Endodermal cell (in vitro differentiated cells): ENCODE measurements around the gene RAB3GAP2. TPM values are rescaled to one million over a fixed set of nuclear protein-coding genes. Genes with fewer than 3 reads are reported as not detected.

Source experiments
- DNase-seq: peaks from one replicate; pipeline ENCODE4 v3.0.0-alpha.2; 2017
- H3K27ac ChIP-seq: 2 replicates; pipeline ENCODE4 v1.5.1; 2013; ENCODE audit warnings: mild to moderate bottlenecking, low read depth, low read length, moderate library complexity
- H3K27me3 ChIP-seq: 2 replicates; pipeline ENCODE4 v1.6.1; 2013; ENCODE audit warnings: mild to moderate bottlenecking, low read length, moderate library complexity; ENCODE audit not compliant: insufficient read depth, control insufficient read depth, poor library complexity, severe bottlenecking
- H3K36me3 ChIP-seq: 2 replicates; pipeline ENCODE4 v1.7.0; 2013; ENCODE audit warnings: mild to moderate bottlenecking, low read length, moderate library complexity; ENCODE audit not compliant: control insufficient read depth, insufficient read depth
- H3K4me1 ChIP-seq: one replicate; pipeline ENCODE4 v1.7.0; 2013; ENCODE audit warnings: low read length; ENCODE audit not compliant: control insufficient read depth, insufficient read depth
- H3K4me3 ChIP-seq: 2 replicates; pipeline ENCODE4 v1.5.1; 2013; ENCODE audit warnings: mild to moderate bottlenecking, low read length, moderate library complexity
- H3K9ac ChIP-seq: 2 replicates; pipeline ENCODE4 v1.6.1; 2013; ENCODE audit warnings: mild to moderate bottlenecking, low read length, moderate library complexity; ENCODE audit not compliant: poor library complexity, severe bottlenecking; ENCODE audit errors: extremely low read depth
- H3K9me3 ChIP-seq: 2 replicates; pipeline ENCODE4 v1.6.1; 2013; ENCODE audit warnings: mild to moderate bottlenecking, low read length, moderate library complexity; ENCODE audit not compliant: control insufficient read depth
- H3K27ac Mint-ChIP-seq: 2 replicates; pipeline ENCODE4 v1.8.0; 2020; ENCODE audit warnings: mixed read lengths
- H3K27me3 Mint-ChIP-seq: 2 replicates; pipeline ENCODE4 v1.8.0; 2021; ENCODE audit warnings: mild to moderate bottlenecking, mixed read lengths; ENCODE audit not compliant: insufficient read depth
- H3K36me3 Mint-ChIP-seq: 2 replicates; pipeline ENCODE4 v1.8.0; 2020; ENCODE audit warnings: low read depth, mixed read lengths
- H3K4me1 Mint-ChIP-seq: 2 replicates; pipeline ENCODE4 v1.8.0; 2020; ENCODE audit warnings: mixed read lengths
- H3K4me3 Mint-ChIP-seq: 2 replicates; pipeline ENCODE4 v1.8.0; 2020; ENCODE audit warnings: mild to moderate bottlenecking, moderate library complexity, mixed read lengths
- H3K9me3 Mint-ChIP-seq: 2 replicates; pipeline ENCODE4 v1.8.0; 2020; ENCODE audit warnings: mild to moderate bottlenecking, mixed read lengths
- WGBS, 2 experiments: methylation state at CpG; one replicate each; pipeline versions ENCODE4 v1.1.5 to v1.1.7; 2013; ENCODE audit warnings: missing lambda C conversion rate in 2 of 2, mixed read lengths in 1 of 2; ENCODE audit not compliant: insufficient coverage in 1 of 2, insufficient read length in 1 of 2; 5-methylcytosine and 5-hydroxymethylcytosine counted together
- total RNA-seq, 2 donors: library from RNA; stranded (reverse); fragmentation: NEBNext Ultra II Directional in 1 of 2; extraction: Animal tissue kit (Norgen Biotek cat#: 25700) in 1 of 2; gene quantifications; 2 replicates in 1 of 2; 3 replicates in 1 of 2; pipeline ENCODE4 v1.2.1, GENCODE V29; 2021
- TF ChIP-seq, protein P1 (sequence below): fragments of 200-600 bp; sonication (generic); conservative IDR thresholded peaks from 2 replicates; pipeline ENCODE4 v1.5.0; 2021; ENCODE audit warnings: antibody characterized with exemption, mild to moderate bottlenecking

RAB3GAP2 gene
- total RNA-seq, 2 donors from 2014 or later: 39.3 to 50.4 TPM

DNA sequence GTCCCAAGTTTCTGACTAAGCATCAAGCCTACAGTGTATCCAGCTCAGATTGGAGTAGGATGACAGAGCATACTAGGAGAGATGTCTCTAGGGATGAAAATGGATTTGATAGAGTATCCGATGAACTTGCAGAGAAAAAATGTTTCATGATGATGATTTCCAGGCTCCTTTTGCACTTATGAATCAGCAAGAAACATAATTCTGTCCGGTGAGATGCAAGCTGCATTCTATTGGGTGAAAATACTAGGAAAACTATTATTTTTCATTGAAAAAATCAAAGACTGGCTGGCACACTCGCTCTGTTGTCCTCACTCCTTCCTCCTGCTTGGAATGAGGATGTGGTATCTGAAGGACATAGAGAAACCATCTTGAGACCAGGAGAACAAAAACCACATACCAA lies 35.4 kb upstream of the RAB3GAP2 start:
- Mint-ChIP-seq H3K36me3 (no peaks in the 10 kb centered on the region), H3K4me1 (no peaks in the 10 kb centered on the region), H3K9me3 (peaks cover 4% of the 10 kb centered on the region), H3K27ac (no peak overlapping the region), H3K4me3 (no peak overlapping the region), H3K27me3 (no peaks in the 10 kb centered on the region)
- Histone ChIP-seq H3K27me3 (peaks cover under 1% of the 10 kb centered on the region), H3K9me3 (no peaks in the 10 kb centered on the region), H3K27ac (no peak overlapping the region), H3K4me3 (no peak overlapping the region), H3K9ac (no peak overlapping the region), H3K4me1 (no peaks in the 10 kb centered on the region), H3K36me3 (no peaks in the 10 kb centered on the region)
- TF ChIP-seq, protein P1, sequence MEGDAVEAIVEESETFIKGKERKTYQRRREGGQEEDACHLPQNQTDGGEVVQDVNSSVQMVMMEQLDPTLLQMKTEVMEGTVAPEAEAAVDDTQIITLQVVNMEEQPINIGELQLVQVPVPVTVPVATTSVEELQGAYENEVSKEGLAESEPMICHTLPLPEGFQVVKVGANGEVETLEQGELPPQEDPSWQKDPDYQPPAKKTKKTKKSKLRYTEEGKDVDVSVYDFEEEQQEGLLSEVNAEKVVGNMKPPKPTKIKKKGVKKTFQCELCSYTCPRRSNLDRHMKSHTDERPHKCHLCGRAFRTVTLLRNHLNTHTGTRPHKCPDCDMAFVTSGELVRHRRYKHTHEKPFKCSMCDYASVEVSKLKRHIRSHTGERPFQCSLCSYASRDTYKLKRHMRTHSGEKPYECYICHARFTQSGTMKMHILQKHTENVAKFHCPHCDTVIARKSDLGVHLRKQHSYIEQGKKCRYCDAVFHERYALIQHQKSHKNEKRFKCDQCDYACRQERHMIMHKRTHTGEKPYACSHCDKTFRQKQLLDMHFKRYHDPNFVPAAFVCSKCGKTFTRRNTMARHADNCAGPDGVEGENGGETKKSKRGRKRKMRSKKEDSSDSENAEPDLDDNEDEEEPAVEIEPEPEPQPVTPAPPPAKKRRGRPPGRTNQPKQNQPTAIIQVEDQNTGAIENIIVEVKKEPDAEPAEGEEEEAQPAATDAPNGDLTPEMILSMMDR: no peak
- DNase-seq: no peak
- 86 to 92% methylated on average over 1 to 3 of the region's 3 CpGs for WGBS, 2 experiments

DNA sequence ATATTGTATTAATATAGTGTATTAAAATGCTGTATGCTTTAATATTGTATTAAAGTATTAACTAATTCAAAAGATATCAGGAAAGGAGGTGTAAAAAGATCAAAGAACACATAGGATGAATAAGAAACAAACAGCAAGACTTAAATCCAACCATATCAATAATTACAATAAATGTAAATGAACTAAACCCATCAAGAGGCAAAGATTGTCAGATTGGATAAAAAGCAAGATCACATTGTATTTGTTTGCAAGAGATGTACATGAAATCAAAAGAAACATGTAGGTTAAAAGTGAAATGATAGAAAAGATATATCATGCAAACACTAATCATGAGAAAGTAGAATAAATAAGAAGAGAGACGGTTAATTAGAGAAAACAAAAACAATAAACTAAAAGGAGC lies 34.1 kb upstream of the RAB3GAP2 start:
- Histone ChIP-seq H3K27ac (no peak overlapping the region), H3K4me3 (no peak overlapping the region), H3K27me3 (no peaks in the 10 kb centered on the region), H3K9me3 (no peaks in the 10 kb centered on the region), H3K4me1 (no peaks in the 10 kb centered on the region), H3K36me3 (no peaks in the 10 kb centered on the region), H3K9ac (no peak overlapping the region)
- 88% methylated on average over 1 of the region's 1 CpG; no CpG with 5 or more reads in 1 of the 2 experiments for WGBS, 2 experiments
- Mint-ChIP-seq H3K27ac (no peak overlapping the region), H3K36me3 (no peaks in the 10 kb centered on the region), H3K4me1 (no peaks in the 10 kb centered on the region), H3K27me3 (no peaks in the 10 kb centered on the region), H3K9me3 (peaks cover 4% of the 10 kb centered on the region), H3K4me3 (no peak overlapping the region)
- no peak for DNase-seq
- TF ChIP-seq, protein P1: no peak

DNA sequence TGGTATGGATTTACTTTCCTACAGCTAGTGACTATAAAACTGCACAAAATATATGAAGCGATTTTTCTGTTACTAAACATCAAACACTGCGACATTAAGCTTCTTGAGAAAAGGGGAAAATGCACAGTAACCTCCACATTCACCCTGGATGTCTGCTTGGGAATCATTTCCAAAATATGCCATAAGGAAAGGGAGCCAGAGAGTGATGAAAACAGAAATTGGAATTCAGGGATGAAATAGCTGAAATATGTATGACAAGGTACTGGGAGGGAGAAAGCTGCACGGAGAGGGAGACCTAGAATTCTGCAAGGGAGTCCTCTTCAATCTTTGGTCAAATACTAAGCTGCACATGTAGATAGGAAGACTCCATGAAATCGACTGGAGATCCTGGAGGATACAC lies 31.6 kb upstream of the RAB3GAP2 start:
- H3K36me3 ChIP-seq: no peaks in the 10 kb centered on the region
- Mint-ChIP-seq H3K27ac (no peak overlapping the region), H3K27me3 (no peaks in the 10 kb centered on the region), H3K9me3 (no peaks in the 10 kb centered on the region), H3K4me1 (peaks cover 3% of the 10 kb centered on the region), H3K36me3 (no peaks in the 10 kb centered on the region), H3K4me3 (no peak overlapping the region)
- H3K4me1 ChIP-seq: no peaks in the 10 kb centered on the region
- TF ChIP-seq, protein P1: no peak
- H3K9me3 ChIP-seq: no peaks in the 10 kb centered on the region
- 85 to 93% methylated on average over 3 to 4 of the region's 4 CpGs for WGBS, 2 experiments
- no peak for DNase-seq
- no peaks in the 10 kb centered on the region for H3K27me3 ChIP-seq
- no peak overlapping the region for H3K4me3 ChIP-seq
- no peak overlapping the region for H3K9ac ChIP-seq
- no peak overlapping the region for H3K27ac ChIP-seq
